Activated B cell treated with CpG ODN at 0.5 μM for 24 hours (primary cell): ENCODE data around the gene STEAP2. TPM values are rescaled to one million over a fixed set of nuclear protein-coding genes. Genes with fewer than 3 reads are reported as not detected.

Source experiments
- ATAC-seq: fragments of 200-7000 bp; cut with Tn5 transposase; one replicate; pipeline ENCODE4 v1.10.0; 2021; ENCODE audit warnings: low read depth, mild to moderate bottlenecking, moderate library complexity
- CTCF ChIA-PET: fragments of 350-600 bp; sonication (Branson Sonifier 250); formaldehyde crosslinking; loops from one replicate; lab custom pipeline; 2021; ENCODE audit warnings: antibody characterized with exemption; lab: Charles Lee
- POLR2A ChIA-PET: fragments of 350-600 bp; sonication (Branson Sonifier 250); formaldehyde crosslinking; loops from one replicate; lab custom pipeline; 2021; ENCODE audit warnings: antibody characterized with exemption; lab: Charles Lee
- DNase-seq: peaks from one replicate; pipeline ENCODE4 v3.0.0; 2022
- H3K27ac Mint-ChIP-seq: one replicate; pipeline ENCODE4 v1.8.0; 2020; ENCODE audit warnings: mixed read lengths
- H3K27me3 Mint-ChIP-seq: one replicate; pipeline ENCODE4 v1.8.0; 2021; ENCODE audit warnings: mixed read lengths
- H3K36me3 Mint-ChIP-seq: one replicate; pipeline ENCODE4 v1.8.0; 2021; ENCODE audit warnings: low read depth, mixed read lengths
- H3K4me1 Mint-ChIP-seq: one replicate; pipeline ENCODE4 v1.8.0; 2021; ENCODE audit warnings: mixed read lengths
- H3K4me3 Mint-ChIP-seq: one replicate; pipeline ENCODE4 v1.8.0; 2020; ENCODE audit warnings: mild to moderate bottlenecking, mixed read lengths
- H3K9me3 Mint-ChIP-seq: one replicate; pipeline ENCODE4 v1.8.0; 2020; ENCODE audit warnings: mixed read lengths
- intact Hi-C: fragments of 100-400 bp; cut with micrococcal nuclease; formaldehyde crosslinking; loops from one replicate; pipeline ENCODE4 v1.15.1; 2024
- total RNA-seq: library from RNA; stranded (reverse); gene quantifications from 2 replicates; pipeline ENCODE4 v1.2.3, GENCODE V29; 2022
- TF ChIP-seq, protein P1 (sequence below): fragments of 200-600 bp; IDR thresholded peaks from one replicate; pipeline ENCODE4 v1.8.0; 2022; ENCODE audit warnings: antibody characterized with exemption, mild to moderate bottlenecking

STEAP2 gene
- total RNA-seq, 1 donor from 2014 or later = not detected

DNA sequence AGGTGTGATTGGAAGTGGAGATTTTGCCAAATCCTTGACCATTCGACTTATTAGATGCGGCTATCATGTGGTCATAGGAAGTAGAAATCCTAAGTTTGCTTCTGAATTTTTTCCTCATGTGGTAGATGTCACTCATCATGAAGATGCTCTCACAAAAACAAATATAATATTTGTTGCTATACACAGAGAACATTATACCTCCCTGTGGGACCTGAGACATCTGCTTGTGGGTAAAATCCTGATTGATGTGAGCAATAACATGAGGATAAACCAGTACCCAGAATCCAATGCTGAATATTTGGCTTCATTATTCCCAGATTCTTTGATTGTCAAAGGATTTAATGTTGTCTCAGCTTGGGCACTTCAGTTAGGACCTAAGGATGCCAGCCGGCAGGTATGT is 13.6 kb downstream of the STEAP2 start:
- ChIA-PET POLR2A (no interaction called here), CTCF (no interaction called here)
- Mint-ChIP-seq H3K4me3 (no peak overlapping the region), H3K9me3 (no peaks in the 10 kb centered on the region), H3K27ac (no peak overlapping the region), H3K36me3 (no peaks in the 10 kb centered on the region), H3K4me1 (no peaks in the 10 kb centered on the region), H3K27me3 (peaks cover 21% of the 10 kb centered on the region)
- no peak for ATAC-seq
- intact Hi-C loops = no loop called here
- TF ChIP-seq, protein P1, sequence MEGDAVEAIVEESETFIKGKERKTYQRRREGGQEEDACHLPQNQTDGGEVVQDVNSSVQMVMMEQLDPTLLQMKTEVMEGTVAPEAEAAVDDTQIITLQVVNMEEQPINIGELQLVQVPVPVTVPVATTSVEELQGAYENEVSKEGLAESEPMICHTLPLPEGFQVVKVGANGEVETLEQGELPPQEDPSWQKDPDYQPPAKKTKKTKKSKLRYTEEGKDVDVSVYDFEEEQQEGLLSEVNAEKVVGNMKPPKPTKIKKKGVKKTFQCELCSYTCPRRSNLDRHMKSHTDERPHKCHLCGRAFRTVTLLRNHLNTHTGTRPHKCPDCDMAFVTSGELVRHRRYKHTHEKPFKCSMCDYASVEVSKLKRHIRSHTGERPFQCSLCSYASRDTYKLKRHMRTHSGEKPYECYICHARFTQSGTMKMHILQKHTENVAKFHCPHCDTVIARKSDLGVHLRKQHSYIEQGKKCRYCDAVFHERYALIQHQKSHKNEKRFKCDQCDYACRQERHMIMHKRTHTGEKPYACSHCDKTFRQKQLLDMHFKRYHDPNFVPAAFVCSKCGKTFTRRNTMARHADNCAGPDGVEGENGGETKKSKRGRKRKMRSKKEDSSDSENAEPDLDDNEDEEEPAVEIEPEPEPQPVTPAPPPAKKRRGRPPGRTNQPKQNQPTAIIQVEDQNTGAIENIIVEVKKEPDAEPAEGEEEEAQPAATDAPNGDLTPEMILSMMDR = no peak
- DNase-seq = no peak

DNA sequence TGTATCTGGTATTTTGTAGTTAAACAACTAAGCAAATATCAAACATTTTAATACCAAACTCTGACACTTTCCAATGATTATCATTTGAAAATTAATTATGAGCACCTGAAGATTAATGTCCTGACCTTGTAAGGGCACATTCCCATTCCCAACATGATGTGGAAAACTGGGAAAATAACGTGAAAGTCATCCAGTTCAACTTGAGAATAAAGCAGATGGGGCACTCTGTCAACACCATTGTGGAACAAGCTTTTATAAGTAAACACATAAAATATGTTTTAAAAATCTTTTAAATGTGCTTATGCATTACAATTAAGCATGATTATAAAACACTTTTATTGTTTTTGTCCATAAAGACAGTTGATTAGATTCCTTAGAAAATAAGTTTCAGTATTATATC is 14.1 kb downstream of the STEAP2 start:
- CTCF ChIA-PET = no interaction called here
- no peak for ATAC-seq

DNA sequence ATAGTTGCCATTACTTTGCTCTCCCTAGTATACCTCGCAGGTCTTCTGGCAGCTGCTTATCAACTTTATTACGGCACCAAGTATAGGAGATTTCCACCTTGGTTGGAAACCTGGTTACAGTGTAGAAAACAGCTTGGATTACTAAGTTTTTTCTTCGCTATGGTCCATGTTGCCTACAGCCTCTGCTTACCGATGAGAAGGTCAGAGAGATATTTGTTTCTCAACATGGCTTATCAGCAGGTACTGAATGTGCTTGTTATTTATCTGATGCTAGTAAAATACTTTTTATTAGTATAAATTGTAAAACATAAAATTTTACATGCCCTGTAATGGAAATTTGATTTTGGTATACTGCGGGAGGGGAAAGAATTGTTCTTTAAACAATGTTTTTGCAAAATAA is 15.7 kb downstream of the STEAP2 start:
- no peak for DNase-seq
- ChIA-PET CTCF (no interaction called here), POLR2A (no interaction called here)
- no peak for ATAC-seq
- Mint-ChIP-seq H3K9me3 (no peaks in the 10 kb centered on the region), H3K27ac (no peak overlapping the region), H3K4me3 (no peak overlapping the region), H3K36me3 (no peaks in the 10 kb centered on the region), H3K27me3 (peaks cover 15% of the 10 kb centered on the region), H3K4me1 (no peaks in the 10 kb centered on the region)
- TF ChIP-seq, protein P1 = no peak
- intact Hi-C loops = no loop called here

More for the DNA sequence above, 14.1 kb downstream of the STEAP2 start:
- Mint-ChIP-seq H3K27me3 (peaks cover 19% of the 10 kb centered on the region), H3K27ac (no peak overlapping the region), H3K4me3 (no peak overlapping the region), H3K4me1 (no peaks in the 10 kb centered on the region), H3K36me3 (no peaks in the 10 kb centered on the region), H3K9me3 (no peaks in the 10 kb centered on the region)
- intact Hi-C loops = no loop called here
- TF ChIP-seq, protein P1 = no peak
- DNase-seq = no peak
- POLR2A ChIA-PET = no interaction called here

DNA sequence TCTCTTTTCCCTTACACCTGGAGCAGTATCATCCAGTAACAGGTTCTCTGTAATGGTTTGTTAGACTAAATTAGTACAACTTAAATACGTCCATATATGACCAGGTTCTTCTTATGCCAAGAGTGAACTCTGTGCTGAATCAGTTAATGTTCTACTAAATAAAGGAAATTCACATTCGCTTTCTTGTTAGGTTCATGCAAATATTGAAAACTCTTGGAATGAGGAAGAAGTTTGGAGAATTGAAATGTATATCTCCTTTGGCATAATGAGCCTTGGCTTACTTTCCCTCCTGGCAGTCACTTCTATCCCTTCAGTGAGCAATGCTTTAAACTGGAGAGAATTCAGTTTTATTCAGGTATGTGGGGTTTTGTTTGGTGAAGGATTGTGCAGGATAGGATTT is 18.1 kb downstream of the STEAP2 start:
- TF ChIP-seq, protein P1 = no peak
- Mint-ChIP-seq H3K27ac (no peak overlapping the region), H3K27me3 (peaks cover 9% of the 10 kb centered on the region), H3K9me3 (no peaks in the 10 kb centered on the region), H3K4me1 (no peaks in the 10 kb centered on the region), H3K4me3 (no peak overlapping the region), H3K36me3 (no peaks in the 10 kb centered on the region)
- ChIA-PET POLR2A (no interaction called here), CTCF (no interaction called here)
- ATAC-seq (no peak), DNase-seq (no peak)
- intact Hi-C loops = no loop called here

DNA sequence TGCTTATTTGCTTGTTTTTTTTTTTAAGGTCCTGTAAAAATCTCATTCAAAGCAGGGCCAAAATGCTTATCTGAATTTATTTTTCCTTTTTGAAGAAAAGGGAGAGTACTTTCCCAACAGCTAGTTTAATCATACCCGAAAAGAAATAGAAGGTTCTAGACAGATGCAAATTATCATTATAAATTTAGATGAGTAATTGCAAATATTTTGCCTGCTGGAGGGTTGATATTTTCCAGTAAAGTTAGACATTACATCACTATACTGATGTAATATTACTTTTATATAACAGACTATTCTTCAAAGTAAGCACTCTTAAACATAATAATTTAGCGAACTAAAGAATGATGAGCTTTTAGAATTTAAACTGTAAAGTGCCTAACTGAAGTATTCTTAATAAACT is 19.3 kb downstream of the STEAP2 start:
- Mint-ChIP-seq H3K4me1 (no peaks in the 10 kb centered on the region), H3K27me3 (peaks cover 4% of the 10 kb centered on the region), H3K9me3 (no peaks in the 10 kb centered on the region), H3K36me3 (no peaks in the 10 kb centered on the region), H3K27ac (no peak overlapping the region), H3K4me3 (no peak overlapping the region)
- no peak for DNase-seq
- ATAC-seq = no peak
- CTCF ChIA-PET = no interaction called here
- TF ChIP-seq, protein P1 = no peak
- POLR2A ChIA-PET = no interaction called here
- intact Hi-C loops = no loop called here
